GM21619 (cell line): ENCODE data around the gene WBP2NL.
"Not testable (repeated sequence)": the region's sequence is repeated elsewhere in the genome, so short reads cannot be mapped to it uniquely, and the experiment has no call there.

Experiments
- ATAC-seq: cut with Tn5 transposase; IDR thresholded peaks from one replicate; pipeline ENCODE4 v1.9.1; 2021; ENCODE audit not compliant: unreplicated experiment

Gene WBP2NL

GRCh38 chr22:41998361-41999261 lies at the start of gene WBP2NL:
WBP2NL (plus strand) TSS chr22:41998788; CDS start chr22:41998819, 31 bp downstream.
- ATAC-seq: peak; percentile 73

GRCh38 chr22:41948928-41949296 lies 49.7 kb upstream of the WBP2NL start:
- not testable (repeated sequence) for ATAC-seq

GRCh38 chr22:41949297-41949965 lies 49.2 kb upstream of the WBP2NL start:
- ATAC-seq: no peak

- ATAC-seq: no peak
Observed at GRCh38 chr22:41951898-41952474, 46.6 kb upstream of the WBP2NL start, which contains the start of gene SMIM45. SMIM45 (plus strand) TSS chr22:41952150.

- no peak for ATAC-seq
Observed at GRCh38 chr22:41952713-41953112, 45.9 kb upstream of the WBP2NL start.

GRCh38 chr22:41957941-41958556 lies 40.5 kb upstream of the WBP2NL start:
- ATAC-seq: peak; percentile 16

- no peak for ATAC-seq
Observed at GRCh38 chr22:41963453-41964111, 35.0 kb upstream of the WBP2NL start.

GRCh38 chr22:41964112-41964491 lies 34.5 kb upstream of the WBP2NL start:
- no peak for ATAC-seq

GRCh38 chr22:41966225-41966606 lies 32.4 kb upstream of the WBP2NL start:
- ATAC-seq: no peak

- no peak for ATAC-seq
Observed at GRCh38 chr22:41966607-41967240, 31.9 kb upstream of the WBP2NL start.

GRCh38 chr22:41968601-41969000 lies 30.0 kb upstream of the WBP2NL start:
- no peak for ATAC-seq

- no peak for ATAC-seq
Observed at GRCh38 chr22:41969110-41969646, 29.4 kb upstream of the WBP2NL start, which contains the start of gene SEPTIN3. SEPTIN3 (plus strand) TSS chr22:41969443; CDS start chr22:41971493, 2,050 bp downstream.

- no peak for ATAC-seq
Observed at GRCh38 chr22:41970601-41971000, 28.0 kb upstream of the WBP2NL start.

GRCh38 chr22:41971431-41971830 lies 27.2 kb upstream of the WBP2NL start:
- ATAC-seq: no peak

GRCh38 chr22:41974691-41975290 lies 23.8 kb upstream of the WBP2NL start:
- ATAC-seq: no peak

GRCh38 chr22:41975299-41976069 lies 23.1 kb upstream of the WBP2NL start:
- ATAC-seq: no peak

GRCh38 chr22:41976070-41976901 lies 22.3 kb upstream of the WBP2NL start:
- no peak for ATAC-seq

GRCh38 chr22:41976961-41977566 lies 21.5 kb upstream of the WBP2NL start:
- no peak for ATAC-seq
